H1 (cell line): ENCODE results near the gene RAET1G. TPM values are rescaled to one million over a fixed set of nuclear protein-coding genes. Genes with fewer than 3 reads are reported as not detected.

ENCODE experiments used
- ATF2 ChIP-seq: IDR thresholded peaks from 2 replicates; pipeline ENCODE4 v1.6.1; 2012; ENCODE audit warnings: low read length, inconsistent platforms
- ATF3 ChIP-seq: IDR thresholded peaks from 2 replicates; pipeline ENCODE4 v1.6.1; 2011; ENCODE audit warnings: low read depth, mild to moderate bottlenecking, low read length; ENCODE audit not compliant: insufficient read depth
- BACH1 ChIP-seq: IDR thresholded peaks from 2 replicates; pipeline ENCODE4 v1.6.1; 2012; ENCODE audit warnings: low read length, improper control_type of control experiment
- BCL11A ChIP-seq, 2 experiments: IDR thresholded peaks; one replicate each; pipeline ENCODE4 v1.6.1; 2011; ENCODE audit warnings: low read depth in 2 of 2, low read length in 2 of 2, mild to moderate bottlenecking in 2 of 2
- CBX5 ChIP-seq: fragments of 300-800, 300-1000 bp; sonication (generic); IDR thresholded peaks from 2 replicates; pipeline ENCODE4 v1.7.1; 2016; ENCODE audit warnings: antibody characterized with exemption, low read length, low read depth
- CBX8 ChIP-seq: fragments of 300-800, 300-1000 bp; sonication (generic); IDR thresholded peaks from 2 replicates; pipeline ENCODE4 v1.7.1; 2016; ENCODE audit warnings: low read depth, low read length, borderline replicate concordance
- CEBPB ChIP-seq: IDR thresholded peaks from 2 replicates; pipeline ENCODE4 v1.6.1; 2012; ENCODE audit warnings: low read depth, low read length
- CHD1 ChIP-seq: IDR thresholded peaks from 2 replicates; pipeline ENCODE4 v1.6.1; 2012; ENCODE audit warnings: low read depth, low read length, improper control_type of control experiment
- CTBP2 ChIP-seq: IDR thresholded peaks from 2 replicates; pipeline ENCODE4 v1.7.0; 2011; ENCODE audit warnings: borderline replicate concordance, mild to moderate bottlenecking, moderate library complexity, mixed read lengths, low read length; ENCODE audit not compliant: insufficient read depth, insufficient read length
- E2F6 ChIP-seq: IDR thresholded peaks from 2 replicates; pipeline ENCODE4 v1.6.1; 2012; ENCODE audit warnings: inconsistent platforms
- FOSL1 ChIP-seq: IDR thresholded peaks from 2 replicates; pipeline ENCODE4 v1.6.1; 2011; ENCODE audit warnings: mild to moderate bottlenecking, low read depth, low read length, moderate library complexity; ENCODE audit not compliant: insufficient read depth
- GABPA ChIP-seq: IDR thresholded peaks from 2 replicates; pipeline ENCODE4 v1.6.1; 2011; ENCODE audit warnings: mild to moderate bottlenecking, low read length, moderate library complexity, borderline replicate concordance; ENCODE audit not compliant: insufficient read depth
- KDM1A ChIP-seq: fragments of 200-600, 300-600 bp; sonication (generic); IDR thresholded peaks from 2 replicates; pipeline ENCODE4 v1.7.1; 2016; ENCODE audit warnings: mild to moderate bottlenecking, low read length, borderline replicate concordance
- KDM5A ChIP-seq: fragments of 200-600 bp; IDR thresholded peaks from 2 replicates; pipeline ENCODE4 v1.7.1; 2012; ENCODE audit warnings: mild to moderate bottlenecking, low read length, inconsistent platforms, mixed read lengths
- MAX ChIP-seq: IDR thresholded peaks from 2 replicates; pipeline ENCODE4 v1.6.1; 2012; ENCODE audit warnings: inconsistent platforms
- POLR2A ChIP-seq, 2 experiments: IDR thresholded peaks; 1 replicate in 1 of 2; 2 replicates in 1 of 2; pipeline ENCODE4 v1.6.1; 2011; ENCODE audit warnings: low read depth in 2 of 2, low read length in 2 of 2, mild to moderate bottlenecking in 2 of 2; ENCODE audit errors: control extremely low read depth in 1 of 2
- RBBP5 ChIP-seq: IDR thresholded peaks from 2 replicates; pipeline ENCODE4 v1.7.1; 2012; ENCODE audit warnings: low read depth, mild to moderate bottlenecking, inconsistent platforms, low read length, moderate library complexity, borderline replicate concordance
- RNF2 ChIP-seq: fragments of 200-900, 300-1000 bp; sonication (generic); IDR thresholded peaks from 2 replicates; pipeline ENCODE4 v1.7.1; 2016; ENCODE audit warnings: borderline replicate concordance, low read depth, mild to moderate bottlenecking, antibody characterized with exemption, low read length; ENCODE audit not compliant: poor library complexity, severe bottlenecking; ENCODE audit errors: missing control alignments
- SIX5 ChIP-seq: IDR thresholded peaks from 2 replicates; pipeline ENCODE4 v1.6.1; 2011; ENCODE audit warnings: mild to moderate bottlenecking, low read depth, low read length
- SUZ12 ChIP-seq: fragments of 200-600 bp; sonication (generic); IDR thresholded peaks from 2 replicates; pipeline ENCODE4 v1.6.1; 2012; ENCODE audit warnings: mild to moderate bottlenecking, inconsistent platforms, low read length, moderate library complexity, mixed read lengths
- ZNF274 ChIP-seq: IDR thresholded peaks from 2 replicates; pipeline ENCODE4 v1.7.0; 2012; ENCODE audit warnings: low read length, borderline replicate concordance; ENCODE audit errors: extremely low read depth
- polyA plus RNA-seq, 7 experiments: library from polyadenylated mRNA; depleted of rRNA in 3 of 7; stranded (reverse) in 5 of 7; unstranded in 2 of 7; fragments of >200 nt in 5 of 7; fragments of 200-250 nt in 2 of 7; gene quantifications; 1 replicate in 5 of 7; 2 replicates in 1 of 7; 4 replicates in 1 of 7; pipeline versions ENCODE4 v1.2.1 to v1.2.3, GENCODE V29; 2011 to 2013; ENCODE audit warnings: missing spikeins in 2 of 7, mixed read lengths in 2 of 7
- total RNA-seq: library from RNA; stranded (reverse); fragmentation: NEBNext Ultra II Directional; extraction: Animal tissue kit (Norgen Biotek cat#: 25700); gene quantifications from 2 replicates; pipeline ENCODE4 v1.2.1, GENCODE V29; 2021

RAET1G gene
- total and polyA plus RNA-seq, 2 of the 8 experiments (the other 6 are each of a cell fraction or from before 2014, with no cell fraction given) = 0.08 TPM; not detected in 1

GRCh38 chr6:149922642-149923326 is at the start of gene RAET1G (continued):
- TF ChIP-seq SIX5 (no peak), ATF3 (no peak), RBBP5 (0 out of 2 replicates have a peak, but pooled peaks have one; percentile 72), POLR2A (IDR thresholded peaks at IDR 0.05; ENCODE audit: control extremely low read depth in 1 of 2, low read depth in 2 of 2, low read length in 2 of 2) (peak in 1 of 2 experiments; percentile 60; a peak in 2 of 3 replicates), KDM5A (no peak), MAX (no peak; the same call in 1 of the 2 replicates), GABPA (no peak), CBX5 (no peak), CHD1 (no peak), KDM1A (no peak), ATF2 (no peak), RNF2 (no peak), FOSL1 (no peak), ZNF274 (no peak), BACH1 (no peak), CTBP2 (peak; percentile 43), BCL11A (IDR thresholded peaks at IDR 0.05; ENCODE audit: low read depth in 2 of 2, low read length in 2 of 2) (no peak), CBX8 (no peak), CEBPB (no peak), E2F6 (no peak), SUZ12 (no peak)
